Posterior cingulate gyrus (tissue), 11 donors: ENCODE measurements around the gene ZBTB25.

Experiments
- DNase-seq, 10 donors: peaks; one replicate each; pipeline versions ENCODE4 v3.0.0 to v3.0.0-alpha.2; 2020 to 2021; ENCODE audit warnings: mixed read lengths in 3 of 10
- intact Hi-C: fragments of 100-400 bp; cut with DNase I; formaldehyde crosslinking; loops from one replicate; pipeline ENCODE4 v1.15.1; 2023

The ZBTB25 gene

GRCh38 chr14:64493455-64493854 lies 10.2 kb downstream of the ZBTB25 start:
- DNase-seq = no peak
- intact Hi-C loops = no loop called here

- intact Hi-C loops = no loop called here
- no peak for DNase-seq
These were observed 12.0 kb downstream of the ZBTB25 start for GRCh38 chr14:64491637-64492036.

GRCh38 chr14:64488590-64489099 lies 15.0 kb downstream of the ZBTB25 start:
- no peak for DNase-seq
- intact Hi-C loops = no loop called here

GRCh38 chr14:64478634-64479250 lies 24.9 kb downstream of the ZBTB25 start:
- intact Hi-C loops = loop anchor here (2.0 kb wide), 1 partner anchor 134 kb away; no protein-coding TSS in a partner anchor
- no peak for DNase-seq

- intact Hi-C loops = no loop called here
These were observed 27.2 kb downstream of the ZBTB25 start for GRCh38 chr14:64476438-64476837.

GRCh38 chr14:64475585-64476273 lies 27.9 kb downstream of the ZBTB25 start:
- intact Hi-C loops = no loop called here
- DNase-seq = no peak

More at GRCh38 chr14:64476438-64476837, 27.2 kb downstream of the ZBTB25 start:
- DNase-seq = no peak

GRCh38 chr14:64474698-64475097 lies 28.9 kb downstream of the ZBTB25 start:
- intact Hi-C loops = no loop called here
- no peak for DNase-seq

GRCh38 chr14:64474041-64474440 lies 29.6 kb downstream of the ZBTB25 start:
- DNase-seq = no peak
- intact Hi-C loops = no loop called here

GRCh38 chr14:64468451-64468850 lies 35.2 kb downstream of the ZBTB25 start:
- DNase-seq = no peak
- intact Hi-C loops = loop anchor here (5.0 kb wide), 1 partner anchor 81 kb away; the partner anchor contains the start of gene MTHFD1

GRCh38 chr14:64467566-64467965 lies 36.1 kb downstream of the ZBTB25 start:
- DNase-seq = no peak
- intact Hi-C loops = loop anchor here (5.0 kb wide), 1 partner anchor 80 kb away; the partner anchor contains the start of gene MTHFD1

- intact Hi-C loops = loop anchor here (5.0 kb wide), 1 partner anchor 80 kb away; the partner anchor contains the start of gene MTHFD1
- DNase-seq = no peak
These were observed 36.5 kb downstream of the ZBTB25 start for GRCh38 chr14:64467101-64467500.

GRCh38 chr14:64465831-64466554 lies 37.6 kb downstream of the ZBTB25 start:
- intact Hi-C loops = loop anchor here (5.0 kb wide), 1 partner anchor 79 kb away; the partner anchor contains the start of gene MTHFD1
- peak in 6 of 10 donors; percentile 23 to 81 (median 30) for DNase-seq

GRCh38 chr14:64465191-64465822 lies 38.3 kb downstream of the ZBTB25 start, which contains the start of gene AKAP5:
Gene AKAP5, plus strand, starts transcription at chr14:64465499. Its CDS starts 2,896 bp downstream, at chr14:64468395.
- DNase-seq = peak; percentile 57 to 97 (median 80)
- intact Hi-C loops = loop anchor here (5.0 kb wide), 1 partner anchor 78 kb away; the partner anchor contains the start of gene MTHFD1

GRCh38 chr14:64464651-64465050 lies 39.0 kb downstream of the ZBTB25 start:
- no peak for DNase-seq
- intact Hi-C loops = loop anchor here (5.0 kb wide), 1 partner anchor 77 kb away; the partner anchor contains the start of gene MTHFD1

- intact Hi-C loops = no loop called here
- no peak for DNase-seq
These were observed 39.8 kb downstream of the ZBTB25 start for GRCh38 chr14:64463873-64464272.

GRCh38 chr14:64463195-64463594 lies 40.4 kb downstream of the ZBTB25 start:
- no peak for DNase-seq
- intact Hi-C loops = no loop called here

GRCh38 chr14:64461221-64461620 lies 42.4 kb downstream of the ZBTB25 start:
- DNase-seq = no peak
- intact Hi-C loops = no loop called here

GRCh38 chr14:64459405-64460136 lies 44.1 kb downstream of the ZBTB25 start:
- no peak for DNase-seq
- intact Hi-C loops = no loop called here

GRCh38 chr14:64454671-64455070 lies 49.0 kb downstream of the ZBTB25 start:
- intact Hi-C loops = no loop called here
- no peak for DNase-seq
